Heart left ventricle (tissue), 13 donors: ENCODE measurements around the gene IL32.

Experiments
- POLR2A ChIP-seq, 2 donors: fragments of 450-650 bp; IDR thresholded peaks; one replicate each; pipeline ENCODE4 v1.6.1; 2017; ENCODE audit warnings: antibody characterized with exemption in 2 of 2, mild to moderate bottlenecking in 2 of 2, moderate library complexity in 2 of 2
- TF ChIP-seq, protein P1 (sequence below), 12 donors: fragments of 200-600 bp; sonication (generic) in 4 of 12; IDR thresholded peaks; one replicate each; pipeline versions ENCODE4 v1.5.0 to v1.8.0; 2018 to 2022; ENCODE audit warnings: antibody characterized with exemption in 12 of 12, mild to moderate bottlenecking in 5 of 12
- donor health status: ischemic (EF 13 %, LVEDD 7.1; RV severe dilation, severe dysfunction).
- donor health status: DM: no; HTN: yes; CAD: no.
- donor health status: DM: no; HTN: no; CAD: no.
- donor health status: ischemic (EF 25% LVEDD 6.9; RV normal size, moderate dysfunction).
- donor health status: ischemic (EF 25% LVEDD 5.7; RV mildly dilated, moderate dysfunction).
- donor health status: ischemic (EF 35%, LVEDD 5.7; RV mildly dilated, moderate dysfunction).
- donor health status: nonischemic (EF 11% LVEDD 7.7; RV severe dilation, severe dysfunction).
- donor health status: DM: yes; HTN: yes; CAD: no.
- donor health status: PGD.
- donor health status: ischemic (EF 29% LVEDD 5.4; RV normal size, mild dysfunction).
- donor health status: nonischemic (EF 23%, LVEDD 6.1; RV moderate dilation, normal function).

DNA sequence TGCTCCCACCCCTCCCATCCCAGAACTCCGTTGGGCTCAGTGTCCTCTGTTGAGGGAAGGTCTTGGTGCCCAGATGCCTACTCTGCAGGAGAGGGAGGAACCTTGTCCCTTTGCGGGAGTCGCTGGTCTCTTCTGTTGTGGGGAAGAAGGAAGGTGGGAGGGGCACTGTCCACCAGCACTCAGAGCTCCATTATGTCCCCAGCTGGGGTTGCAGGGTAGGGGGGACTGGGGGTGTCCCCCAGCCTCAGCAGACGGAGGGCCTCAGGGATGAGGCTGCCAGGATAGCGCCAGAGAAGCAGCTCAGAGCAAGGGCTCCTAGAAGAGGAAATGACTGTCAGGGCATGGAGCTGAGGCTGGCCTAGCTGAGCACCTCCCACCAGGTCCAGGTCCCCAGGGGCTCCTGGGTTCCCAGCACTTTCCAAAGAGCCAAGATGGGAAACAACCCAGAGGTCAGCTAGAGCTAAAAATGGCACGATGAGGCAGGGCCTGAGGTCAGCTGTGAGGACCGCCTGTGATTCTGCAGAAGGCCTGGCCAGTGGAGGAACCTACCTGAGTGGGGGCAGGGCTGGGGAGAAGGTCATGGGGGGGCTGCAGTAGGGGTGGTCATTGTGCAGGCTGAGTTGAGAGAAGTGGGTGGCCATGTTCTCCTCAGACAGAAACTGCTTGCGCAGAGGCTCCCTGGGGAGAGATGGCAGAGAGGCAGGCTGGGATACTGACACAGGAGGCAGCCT lies 42.6 kb upstream of the IL32 start:
- TF ChIP-seq, protein P1, sequence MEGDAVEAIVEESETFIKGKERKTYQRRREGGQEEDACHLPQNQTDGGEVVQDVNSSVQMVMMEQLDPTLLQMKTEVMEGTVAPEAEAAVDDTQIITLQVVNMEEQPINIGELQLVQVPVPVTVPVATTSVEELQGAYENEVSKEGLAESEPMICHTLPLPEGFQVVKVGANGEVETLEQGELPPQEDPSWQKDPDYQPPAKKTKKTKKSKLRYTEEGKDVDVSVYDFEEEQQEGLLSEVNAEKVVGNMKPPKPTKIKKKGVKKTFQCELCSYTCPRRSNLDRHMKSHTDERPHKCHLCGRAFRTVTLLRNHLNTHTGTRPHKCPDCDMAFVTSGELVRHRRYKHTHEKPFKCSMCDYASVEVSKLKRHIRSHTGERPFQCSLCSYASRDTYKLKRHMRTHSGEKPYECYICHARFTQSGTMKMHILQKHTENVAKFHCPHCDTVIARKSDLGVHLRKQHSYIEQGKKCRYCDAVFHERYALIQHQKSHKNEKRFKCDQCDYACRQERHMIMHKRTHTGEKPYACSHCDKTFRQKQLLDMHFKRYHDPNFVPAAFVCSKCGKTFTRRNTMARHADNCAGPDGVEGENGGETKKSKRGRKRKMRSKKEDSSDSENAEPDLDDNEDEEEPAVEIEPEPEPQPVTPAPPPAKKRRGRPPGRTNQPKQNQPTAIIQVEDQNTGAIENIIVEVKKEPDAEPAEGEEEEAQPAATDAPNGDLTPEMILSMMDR (IDR thresholded peaks at IDR 0.05), result no peak
- TF ChIP-seq POLR2A (IDR thresholded peaks at IDR 0.05), result no peak
